SK-N-MC (cell line): ENCODE results near the gene SLC9C2.

Source experiments
- EZH2 ChIP-seq: fragments of 200-600 bp; sonication (generic); IDR thresholded peaks from one replicate; pipeline ENCODE4 v1.6.1; 2017; ENCODE audit warnings: antibody characterized with exemption
- FOXP2 ChIP-seq: optimal IDR thresholded peaks from 2 replicates; pipeline ENCODE3; 2011; ENCODE audit warnings: mild to moderate bottlenecking, moderate library complexity; ENCODE audit not compliant: insufficient read depth; ENCODE audit errors: extremely low read length, control extremely low read depth
- POLR2AphosphoS5 ChIP-seq: IDR thresholded peaks from 2 replicates; pipeline ENCODE4 v1.6.1; 2012; ENCODE audit warnings: mild to moderate bottlenecking, low read depth, low read length, borderline replicate concordance

DNA sequence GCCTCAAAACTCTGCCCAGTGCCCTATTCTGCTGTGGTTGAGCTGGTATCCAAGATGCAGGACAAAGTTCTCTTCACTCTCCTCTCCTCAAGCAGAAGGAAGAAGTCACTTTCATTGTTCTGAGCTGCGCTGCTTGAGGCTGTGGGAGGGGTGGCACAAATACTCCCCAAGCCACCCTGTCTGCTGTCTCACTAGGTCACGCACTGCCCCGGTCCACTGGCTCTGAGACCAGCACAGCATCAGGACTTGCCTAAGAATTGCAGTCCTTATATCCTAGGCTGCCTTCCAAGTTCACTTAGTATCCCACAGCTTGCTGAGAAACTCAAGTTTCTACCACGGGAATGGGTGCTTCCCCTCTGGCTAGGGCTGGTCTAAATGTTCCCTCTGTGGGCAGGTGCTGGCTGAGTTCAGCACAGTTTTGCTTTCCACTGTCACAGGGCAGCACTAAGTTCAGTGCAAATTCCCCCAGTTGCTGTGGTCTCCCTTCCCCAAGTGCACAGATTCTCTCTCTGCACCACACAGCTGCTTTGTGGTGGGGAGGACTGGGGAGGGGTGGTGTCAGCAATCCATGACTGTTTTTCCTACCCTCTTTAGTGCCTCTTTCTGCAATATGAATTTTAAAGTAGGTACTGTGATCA lies 32.4 kb downstream of the SLC9C2 start:
- TF ChIP-seq EZH2 (no peak), POLR2AphosphoS5 (no peak), FOXP2 (no peak)
